ENCODE data around the gene LRRC32.

LRRC32 gene

GRCh38 chr11:76616676-76617552 is 53.6 kb downstream of the LRRC32 start:
- Histone ChIP-seq H4K8ac (ENCODE audit: low read depth, low read length) (no peak overlapping the region), H2AK5ac (ENCODE audit: low read length) (no peak overlapping the region), H3K4ac (ENCODE audit: low read depth, low read length) (no peak overlapping the region), H3K9ac (ENCODE audit: low read length) (no peak overlapping the region), H3K14ac (ENCODE audit: low read length) (no peak overlapping the region), H4K91ac (ENCODE audit: low read depth, low read length) (no peak overlapping the region), H3K27ac (ENCODE audit: low read depth, low read length) (no peak overlapping the region), H3K4me2 (ENCODE audit: low read length) (no peak overlapping the region), H2BK12ac (ENCODE audit: low read length) (no peak overlapping the region), H3K9me3 (ENCODE audit: insufficient read depth, low read depth, low read length) (peaks cover 8% of the 10 kb centered on the region), H3K4me1 (ENCODE audit: control insufficient read depth in 1 of 2, insufficient read depth in 2 of 2, low read length in 2 of 2) (peaks cover 3 to 10% of the 10 kb centered on the region in 2 experiments), H2BK5ac (ENCODE audit: low read depth, low read length, poor library complexity) (no peak overlapping the region), H2AFZ (ENCODE audit: insufficient read depth, low read length, poor library complexity) (no peak overlapping the region), H3K79me1 (ENCODE audit: low read length) (peaks cover 2% of the 10 kb centered on the region), H3K79me2 (ENCODE audit: control insufficient read depth, insufficient read depth, low read length, poor library complexity) (no peaks in the 10 kb centered on the region), H3K18ac (ENCODE audit: low read length) (no peak overlapping the region), H4K12ac (ENCODE audit: low read depth, low read length) (no peak overlapping the region), H2BK120ac (ENCODE audit: insufficient read depth, low read length, poor library complexity) (no peak overlapping the region), H3K23ac (ENCODE audit: low read length) (no peak overlapping the region), H3K27me3 (ENCODE audit: insufficient read depth, low read length) (no peaks in the 10 kb centered on the region), H3K4me3 (ENCODE audit: low read depth, low read length) (no peak overlapping the region), H3K36me3 (ENCODE audit: control insufficient read depth in 1 of 2, insufficient read depth in 2 of 2, low read length in 2 of 2) (no peaks in the 10 kb centered on the region)
- WGBS (ENCODE audit: extremely low coverage, insufficient coverage, insufficient read length) = no CpG with 5 or more reads among the region's 10 CpGs
- DNase-seq = no peak

GRCh38 chr11:76615950-76616349 is 54.6 kb downstream of the LRRC32 start:
- Histone ChIP-seq H3K79me2 (ENCODE audit: control insufficient read depth, insufficient read depth, low read length, poor library complexity) (no peaks in the 10 kb centered on the region), H3K18ac (ENCODE audit: low read length) (no peak overlapping the region), H3K79me1 (ENCODE audit: low read length) (no peaks in the 10 kb centered on the region), H3K27me3 (ENCODE audit: insufficient read depth, low read length) (no peaks in the 10 kb centered on the region), H3K4me2 (ENCODE audit: low read length) (no peak overlapping the region), H3K9ac (ENCODE audit: low read length) (no peak overlapping the region), H2BK12ac (ENCODE audit: low read length) (no peak overlapping the region), H3K9me3 (ENCODE audit: insufficient read depth, low read depth, low read length) (peaks cover 3% of the 10 kb centered on the region), H3K4me3 (ENCODE audit: low read depth, low read length) (no peak overlapping the region), H2BK5ac (ENCODE audit: low read depth, low read length, poor library complexity) (no peak overlapping the region), H3K14ac (ENCODE audit: low read length) (peak overlapping the region; percentile 30), H4K12ac (ENCODE audit: low read depth, low read length) (no peak overlapping the region), H4K91ac (ENCODE audit: low read depth, low read length) (no peak overlapping the region), H3K36me3 (ENCODE audit: control insufficient read depth in 1 of 2, insufficient read depth in 2 of 2, low read length in 2 of 2) (no peaks in the 10 kb centered on the region), H3K27ac (ENCODE audit: low read depth, low read length) (no peak overlapping the region), H2AFZ (ENCODE audit: insufficient read depth, low read length, poor library complexity) (no peak overlapping the region), H2AK5ac (ENCODE audit: low read length) (no peak overlapping the region), H4K8ac (ENCODE audit: low read depth, low read length) (no peak overlapping the region), H2BK120ac (ENCODE audit: insufficient read depth, low read length, poor library complexity) (no peak overlapping the region), H3K4ac (ENCODE audit: low read depth, low read length) (no peak overlapping the region), H3K23ac (ENCODE audit: low read length) (no peak overlapping the region), H3K4me1 (ENCODE audit: control insufficient read depth in 1 of 2, insufficient read depth in 2 of 2, low read length in 2 of 2) (peaks cover 0 to 10% of the 10 kb centered on the region in 2 experiments)
- DNase-seq = no peak
- no CpG with 5 or more reads among the region's 4 CpGs for WGBS (ENCODE audit: extremely low coverage, insufficient coverage, insufficient read length)

GRCh38 chr11:76614471-76615179 is 55.9 kb downstream of the LRRC32 start:
- Histone ChIP-seq H3K27ac (ENCODE audit: low read depth, low read length) (no peak overlapping the region), H3K27me3 (ENCODE audit: insufficient read depth, low read length) (no peaks in the 10 kb centered on the region), H3K79me1 (ENCODE audit: low read length) (no peaks in the 10 kb centered on the region), H2AFZ (ENCODE audit: insufficient read depth, low read length, poor library complexity) (no peak overlapping the region), H3K4ac (ENCODE audit: low read depth, low read length) (no peak overlapping the region), H3K4me2 (ENCODE audit: low read length) (no peak overlapping the region), H3K18ac (ENCODE audit: low read length) (no peak overlapping the region), H4K91ac (ENCODE audit: low read depth, low read length) (peak overlapping the region; percentile 20), H3K14ac (ENCODE audit: low read length) (no peak overlapping the region), H2BK12ac (ENCODE audit: low read length) (no peak overlapping the region), H2BK120ac (ENCODE audit: insufficient read depth, low read length, poor library complexity) (no peak overlapping the region), H4K8ac (ENCODE audit: low read depth, low read length) (no peak overlapping the region), H2BK5ac (ENCODE audit: low read depth, low read length, poor library complexity) (no peak overlapping the region), H3K79me2 (ENCODE audit: control insufficient read depth, insufficient read depth, low read length, poor library complexity) (no peaks in the 10 kb centered on the region), H3K9me3 (ENCODE audit: insufficient read depth, low read depth, low read length) (peaks cover 3% of the 10 kb centered on the region), H3K23ac (ENCODE audit: low read length) (no peak overlapping the region), H4K12ac (ENCODE audit: low read depth, low read length) (no peak overlapping the region), H3K36me3 (ENCODE audit: control insufficient read depth in 1 of 2, insufficient read depth in 2 of 2, low read length in 2 of 2) (no peaks in the 10 kb centered on the region), H3K9ac (ENCODE audit: low read length) (no peak overlapping the region), H3K4me3 (ENCODE audit: low read depth, low read length) (no peak overlapping the region), H2AK5ac (ENCODE audit: low read length) (peak overlapping the region; percentile 34), H3K4me1 (ENCODE audit: control insufficient read depth in 1 of 2, insufficient read depth in 2 of 2, low read length in 2 of 2) (peaks cover 0 to 18% of the 10 kb centered on the region in 2 experiments)
- DNase-seq = no peak
- whole genome bisulfite sequencing (ENCODE audit: extremely low coverage, insufficient coverage, insufficient read length) = no CpG with 5 or more reads among the region's 12 CpGs

GRCh38 chr11:76613901-76614300 is 56.6 kb downstream of the LRRC32 start:
- H4K91ac ChIP-seq (ENCODE audit: low read depth, low read length) = peak overlapping the region; percentile 19
- peak overlapping the region; percentile 13 for H2AFZ ChIP-seq (ENCODE audit: insufficient read depth, low read length, poor library complexity)
- no peak overlapping the region for H3K14ac ChIP-seq (ENCODE audit: low read length)
- no peak overlapping the region for H2BK12ac ChIP-seq (ENCODE audit: low read length)
- no peak overlapping the region for H2BK120ac ChIP-seq (ENCODE audit: insufficient read depth, low read length, poor library complexity)
- H3K79me2 ChIP-seq (ENCODE audit: control insufficient read depth, insufficient read depth, low read length, poor library complexity) = no peaks in the 10 kb centered on the region
- H3K27me3 ChIP-seq (ENCODE audit: insufficient read depth, low read length) = no peaks in the 10 kb centered on the region
- H2BK5ac ChIP-seq (ENCODE audit: low read depth, low read length, poor library complexity) = no peak overlapping the region
- DNase-seq = no peak
- H3K9ac ChIP-seq (ENCODE audit: low read length) = no peak overlapping the region
- no peak overlapping the region for H3K18ac ChIP-seq (ENCODE audit: low read length)
- H3K4ac ChIP-seq (ENCODE audit: low read depth, low read length) = no peak overlapping the region
- H3K4me1 ChIP-seq (ENCODE audit: control insufficient read depth in 1 of 2, insufficient read depth in 2 of 2, low read length in 2 of 2) = peaks cover 0 to 18% of the 10 kb centered on the region in 2 experiments
- H4K12ac ChIP-seq (ENCODE audit: low read depth, low read length) = no peak overlapping the region
- no peaks in the 10 kb centered on the region for H3K36me3 ChIP-seq (ENCODE audit: control insufficient read depth in 1 of 2, insufficient read depth in 2 of 2, low read length in 2 of 2)
- H3K79me1 ChIP-seq (ENCODE audit: low read length) = no peaks in the 10 kb centered on the region
- peaks cover 3% of the 10 kb centered on the region for H3K9me3 ChIP-seq (ENCODE audit: insufficient read depth, low read depth, low read length)
- no peak overlapping the region for H4K8ac ChIP-seq (ENCODE audit: low read depth, low read length)
- no peak overlapping the region for H2AK5ac ChIP-seq (ENCODE audit: low read length)
- H3K23ac ChIP-seq (ENCODE audit: low read length) = no peak overlapping the region
- H3K4me2 ChIP-seq (ENCODE audit: low read length) = no peak overlapping the region
- no peak overlapping the region for H3K27ac ChIP-seq (ENCODE audit: low read depth, low read length)
- WGBS (ENCODE audit: extremely low coverage, insufficient coverage, insufficient read length) = no CpG with 5 or more reads among the region's 4 CpGs
- no peak overlapping the region for H3K4me3 ChIP-seq (ENCODE audit: low read depth, low read length)
